ENCODE results near the gene DLGAP4. TPM values are rescaled to one million over a fixed set of nuclear protein-coding genes. Genes with fewer than 3 reads are reported as not detected.

The DLGAP4 gene
- total and polyA plus RNA-seq, 2 of the 13 experiments (the other 11 are each of a cell fraction or from before 2014, with no cell fraction given), result 15.2 to 26.7 TPM

DNA sequence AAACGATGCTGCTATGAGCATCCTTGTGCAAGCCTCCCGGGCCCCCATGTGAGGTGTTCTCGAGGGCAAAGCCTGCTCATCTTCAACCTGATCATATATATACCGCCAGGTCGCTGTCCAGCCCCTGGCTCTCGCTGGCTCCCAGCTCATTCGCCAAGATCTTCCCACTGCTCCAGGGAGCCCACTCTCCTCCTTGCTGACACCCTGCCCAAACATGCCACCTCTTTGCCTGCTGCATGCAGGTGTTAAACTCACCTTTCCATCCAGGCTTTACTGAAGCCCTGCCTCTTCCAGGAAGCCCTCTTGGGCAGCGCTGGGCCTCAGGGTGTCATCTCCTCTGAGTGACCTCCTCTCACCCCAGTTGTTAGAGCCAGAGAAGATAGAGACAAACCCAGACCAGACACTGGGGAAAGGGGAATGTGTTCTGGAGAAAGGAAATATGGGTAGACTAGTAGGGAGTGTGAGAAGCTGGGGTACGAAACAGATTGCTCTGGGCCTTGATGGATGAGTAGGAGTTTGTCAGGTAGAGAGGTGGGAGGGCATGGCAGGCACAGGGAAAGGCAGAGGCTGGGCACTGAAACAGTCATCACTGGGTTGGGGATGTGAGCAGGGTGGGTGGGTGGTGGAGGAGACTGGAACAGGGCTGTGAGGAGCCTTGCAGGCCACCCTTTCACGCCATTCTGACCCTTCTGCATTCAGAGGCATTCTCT lies 1.2 kb upstream of the DLGAP4 start (continued):
- TF ChIP-seq, protein P1, sequence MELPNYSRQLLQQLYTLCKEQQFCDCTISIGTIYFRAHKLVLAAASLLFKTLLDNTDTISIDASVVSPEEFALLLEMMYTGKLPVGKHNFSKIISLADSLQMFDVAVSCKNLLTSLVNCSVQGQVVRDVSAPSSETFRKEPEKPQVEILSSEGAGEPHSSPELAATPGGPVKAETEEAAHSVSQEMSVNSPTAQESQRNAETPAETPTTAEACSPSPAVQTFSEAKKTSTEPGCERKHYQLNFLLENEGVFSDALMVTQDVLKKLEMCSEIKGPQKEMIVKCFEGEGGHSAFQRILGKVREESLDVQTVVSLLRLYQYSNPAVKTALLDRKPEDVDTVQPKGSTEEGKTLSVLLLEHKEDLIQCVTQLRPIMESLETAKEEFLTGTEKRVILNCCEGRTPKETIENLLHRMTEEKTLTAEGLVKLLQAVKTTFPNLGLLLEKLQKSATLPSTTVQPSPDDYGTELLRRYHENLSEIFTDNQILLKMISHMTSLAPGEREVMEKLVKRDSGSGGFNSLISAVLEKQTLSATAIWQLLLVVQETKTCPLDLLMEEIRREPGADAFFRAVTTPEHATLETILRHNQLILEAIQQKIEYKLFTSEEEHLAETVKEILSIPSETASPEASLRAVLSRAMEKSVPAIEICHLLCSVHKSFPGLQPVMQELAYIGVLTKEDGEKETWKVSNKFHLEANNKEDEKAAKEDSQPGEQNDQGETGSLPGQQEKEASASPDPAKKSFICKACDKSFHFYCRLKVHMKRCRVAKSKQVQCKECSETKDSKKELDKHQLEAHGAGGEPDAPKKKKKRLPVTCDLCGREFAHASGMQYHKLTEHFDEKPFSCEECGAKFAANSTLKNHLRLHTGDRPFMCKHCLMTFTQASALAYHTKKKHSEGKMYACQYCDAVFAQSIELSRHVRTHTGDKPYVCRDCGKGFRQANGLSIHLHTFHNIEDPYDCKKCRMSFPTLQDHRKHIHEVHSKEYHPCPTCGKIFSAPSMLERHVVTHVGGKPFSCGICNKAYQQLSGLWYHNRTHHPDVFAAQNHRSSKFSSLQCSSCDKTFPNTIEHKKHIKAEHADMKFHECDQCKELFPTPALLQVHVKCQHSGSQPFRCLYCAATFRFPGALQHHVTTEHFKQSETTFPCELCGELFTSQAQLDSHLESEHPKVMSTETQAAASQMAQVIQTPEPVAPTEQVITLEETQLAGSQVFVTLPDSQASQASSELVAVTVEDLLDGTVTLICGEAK (IDR thresholded peaks at IDR 0.05), result no peak
- TF ChIP-seq, protein P1 (CRISPR knock-in tag; IDR thresholded peaks at IDR 0.05), result 0 out of 2 replicates have a peak, but pooled peaks have one; percentile 15
- TF ChIP-seq FOXP1 (IDR thresholded peaks at IDR 0.05) (no peak), FOXP1 (CRISPR knock-in tag; IDR thresholded peaks at IDR 0.05) (no peak), ZNF615 (CRISPR knock-in tag; IDR thresholded peaks at IDR 0.05; ENCODE audit: borderline replicate concordance) (no peak), ZNF672 (CRISPR knock-in tag; IDR thresholded peaks at IDR 0.05) (no peak)
- TF ChIP-seq, protein P2, sequence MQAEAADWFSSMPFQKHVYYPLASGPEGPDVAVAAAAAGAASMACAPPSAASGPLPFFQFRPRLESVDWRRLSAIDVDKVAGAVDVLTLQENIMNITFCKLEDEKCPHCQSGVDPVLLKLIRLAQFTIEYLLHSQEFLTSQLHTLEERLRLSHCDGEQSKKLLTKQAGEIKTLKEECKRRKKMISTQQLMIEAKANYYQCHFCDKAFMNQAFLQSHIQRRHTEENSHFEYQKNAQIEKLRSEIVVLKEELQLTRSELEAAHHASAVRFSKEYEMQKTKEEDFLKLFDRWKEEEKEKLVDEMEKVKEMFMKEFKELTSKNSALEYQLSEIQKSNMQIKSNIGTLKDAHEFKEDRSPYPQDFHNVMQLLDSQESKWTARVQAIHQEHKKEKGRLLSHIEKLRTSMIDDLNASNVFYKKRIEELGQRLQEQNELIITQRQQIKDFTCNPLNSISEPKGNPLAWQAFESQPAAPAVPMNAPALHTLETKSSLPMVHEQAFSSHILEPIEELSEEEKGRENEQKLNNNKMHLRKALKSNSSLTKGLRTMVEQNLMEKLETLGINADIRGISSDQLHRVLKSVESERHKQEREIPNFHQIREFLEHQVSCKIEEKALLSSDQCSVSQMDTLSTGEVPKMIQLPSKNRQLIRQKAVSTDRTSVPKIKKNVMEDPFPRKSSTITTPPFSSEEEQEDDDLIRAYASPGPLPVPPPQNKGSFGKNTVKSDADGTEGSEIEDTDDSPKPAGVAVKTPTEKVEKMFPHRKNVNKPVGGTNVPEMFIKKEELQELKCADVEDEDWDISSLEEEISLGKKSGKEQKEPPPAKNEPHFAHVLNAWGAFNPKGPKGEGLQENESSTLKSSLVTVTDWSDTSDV (CRISPR knock-in tag; IDR thresholded peaks at IDR 0.05), result no peak
- TF ChIP-seq, protein P3, sequence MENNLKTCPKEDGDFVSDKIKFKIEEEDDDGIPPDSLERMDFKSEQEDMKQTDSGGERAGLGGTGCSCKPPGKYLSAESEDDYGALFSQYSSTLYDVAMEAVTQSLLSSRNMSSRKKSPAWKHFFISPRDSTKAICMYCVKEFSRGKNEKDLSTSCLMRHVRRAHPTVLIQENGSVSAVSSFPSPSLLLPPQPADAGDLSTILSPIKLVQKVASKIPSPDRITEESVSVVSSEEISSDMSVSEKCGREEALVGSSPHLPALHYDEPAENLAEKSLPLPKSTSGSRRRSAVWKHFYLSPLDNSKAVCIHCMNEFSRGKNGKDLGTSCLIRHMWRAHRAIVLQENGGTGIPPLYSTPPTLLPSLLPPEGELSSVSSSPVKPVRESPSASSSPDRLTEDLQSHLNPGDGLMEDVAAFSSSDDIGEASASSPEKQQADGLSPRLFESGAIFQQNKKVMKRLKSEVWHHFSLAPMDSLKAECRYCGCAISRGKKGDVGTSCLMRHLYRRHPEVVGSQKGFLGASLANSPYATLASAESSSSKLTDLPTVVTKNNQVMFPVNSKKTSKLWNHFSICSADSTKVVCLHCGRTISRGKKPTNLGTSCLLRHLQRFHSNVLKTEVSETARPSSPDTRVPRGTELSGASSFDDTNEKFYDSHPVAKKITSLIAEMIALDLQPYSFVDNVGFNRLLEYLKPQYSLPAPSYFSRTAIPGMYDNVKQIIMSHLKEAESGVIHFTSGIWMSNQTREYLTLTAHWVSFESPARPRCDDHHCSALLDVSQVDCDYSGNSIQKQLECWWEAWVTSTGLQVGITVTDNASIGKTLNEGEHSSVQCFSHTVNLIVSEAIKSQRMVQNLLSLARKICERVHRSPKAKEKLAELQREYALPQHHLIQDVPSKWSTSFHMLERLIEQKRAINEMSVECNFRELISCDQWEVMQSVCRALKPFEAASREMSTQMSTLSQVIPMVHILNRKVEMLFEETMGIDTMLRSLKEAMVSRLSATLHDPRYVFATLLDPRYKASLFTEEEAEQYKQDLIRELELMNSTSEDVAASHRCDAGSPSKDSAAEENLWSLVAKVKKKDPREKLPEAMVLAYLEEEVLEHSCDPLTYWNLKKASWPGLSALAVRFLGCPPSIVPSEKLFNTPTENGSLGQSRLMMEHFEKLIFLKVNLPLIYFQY (CRISPR knock-in tag; IDR thresholded peaks at IDR 0.05; ENCODE audit: borderline replicate concordance), result no peak
- TF ChIP-seq, protein P4, sequence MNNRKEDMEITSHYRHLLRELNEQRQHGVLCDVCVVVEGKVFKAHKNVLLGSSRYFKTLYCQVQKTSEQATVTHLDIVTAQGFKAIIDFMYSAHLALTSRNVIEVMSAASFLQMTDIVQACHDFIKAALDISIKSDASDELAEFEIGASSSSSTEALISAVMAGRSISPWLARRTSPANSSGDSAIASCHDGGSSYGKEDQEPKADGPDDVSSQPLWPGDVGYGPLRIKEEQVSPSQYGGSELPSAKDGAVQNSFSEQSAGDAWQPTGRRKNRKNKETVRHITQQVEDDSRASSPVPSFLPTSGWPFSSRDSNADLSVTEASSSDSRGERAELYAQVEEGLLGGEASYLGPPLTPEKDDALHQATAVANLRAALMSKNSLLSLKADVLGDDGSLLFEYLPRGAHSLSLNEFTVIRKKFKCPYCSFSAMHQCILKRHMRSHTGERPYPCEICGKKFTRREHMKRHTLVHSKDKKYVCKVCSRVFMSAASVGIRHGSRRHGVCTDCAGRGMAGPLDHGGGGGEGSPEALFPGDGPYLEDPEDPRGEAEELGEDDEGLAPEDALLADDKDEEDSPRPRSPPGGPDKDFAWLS (CRISPR knock-in tag; IDR thresholded peaks at IDR 0.05; ENCODE audit: borderline replicate concordance), result no peak

Measured in HepG2 (cell line).